Measurements from ENCODE around the gene LRGUK.

The LRGUK gene

DNA sequence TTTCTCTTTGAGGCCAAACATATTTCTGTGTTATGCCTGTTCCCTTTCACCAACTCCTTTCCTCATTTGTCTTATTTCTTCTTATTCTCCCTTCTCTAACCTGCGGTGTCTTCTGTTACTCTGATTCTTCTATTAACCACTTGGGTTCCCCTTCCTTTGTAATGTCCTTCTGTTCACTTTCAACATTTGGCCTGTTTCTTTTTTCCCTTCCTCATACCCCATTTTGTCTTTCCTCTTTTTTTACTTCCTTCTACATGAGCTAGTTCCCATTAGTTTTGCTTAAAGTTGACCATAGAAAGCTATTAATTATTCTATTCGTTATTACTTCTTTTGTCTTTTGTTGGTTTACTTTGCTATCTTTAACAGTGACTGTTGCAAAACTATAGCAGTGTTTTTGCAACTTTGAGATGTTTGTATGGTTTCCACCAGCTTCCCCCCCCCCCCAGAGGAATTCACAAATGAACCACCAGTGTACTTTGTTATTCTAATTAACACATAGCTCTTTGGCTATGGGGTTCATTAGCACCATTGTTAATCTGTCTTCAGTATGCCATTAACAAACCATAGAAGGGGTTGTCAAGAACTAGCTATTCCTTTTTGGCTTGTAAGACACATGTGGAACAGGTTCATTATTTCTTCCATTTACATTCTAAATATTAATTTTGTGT lies 2.9 kb downstream of the LRGUK start:
- DNase-seq: no peak

DNA sequence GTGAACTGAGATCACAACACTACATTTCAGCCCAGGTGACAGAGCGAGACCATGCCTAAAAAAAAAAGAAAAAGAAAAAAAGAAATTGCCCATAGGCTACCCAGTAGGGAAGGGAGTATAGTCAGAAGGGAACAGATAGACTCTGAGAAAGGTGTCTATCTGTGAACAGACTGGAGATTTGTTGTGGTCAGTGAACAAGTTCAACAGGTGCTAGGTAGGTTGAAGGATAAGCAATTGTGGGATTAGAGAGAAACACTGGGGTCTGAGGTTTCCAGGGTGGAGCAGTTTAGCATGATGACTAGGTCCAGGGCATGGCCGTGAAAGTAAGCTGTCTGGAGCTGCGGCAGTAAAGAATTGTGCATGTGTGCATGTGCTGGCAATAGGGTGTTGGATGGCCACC lies 6.9 kb downstream of the LRGUK start:
- no peak for DNase-seq

DNA sequence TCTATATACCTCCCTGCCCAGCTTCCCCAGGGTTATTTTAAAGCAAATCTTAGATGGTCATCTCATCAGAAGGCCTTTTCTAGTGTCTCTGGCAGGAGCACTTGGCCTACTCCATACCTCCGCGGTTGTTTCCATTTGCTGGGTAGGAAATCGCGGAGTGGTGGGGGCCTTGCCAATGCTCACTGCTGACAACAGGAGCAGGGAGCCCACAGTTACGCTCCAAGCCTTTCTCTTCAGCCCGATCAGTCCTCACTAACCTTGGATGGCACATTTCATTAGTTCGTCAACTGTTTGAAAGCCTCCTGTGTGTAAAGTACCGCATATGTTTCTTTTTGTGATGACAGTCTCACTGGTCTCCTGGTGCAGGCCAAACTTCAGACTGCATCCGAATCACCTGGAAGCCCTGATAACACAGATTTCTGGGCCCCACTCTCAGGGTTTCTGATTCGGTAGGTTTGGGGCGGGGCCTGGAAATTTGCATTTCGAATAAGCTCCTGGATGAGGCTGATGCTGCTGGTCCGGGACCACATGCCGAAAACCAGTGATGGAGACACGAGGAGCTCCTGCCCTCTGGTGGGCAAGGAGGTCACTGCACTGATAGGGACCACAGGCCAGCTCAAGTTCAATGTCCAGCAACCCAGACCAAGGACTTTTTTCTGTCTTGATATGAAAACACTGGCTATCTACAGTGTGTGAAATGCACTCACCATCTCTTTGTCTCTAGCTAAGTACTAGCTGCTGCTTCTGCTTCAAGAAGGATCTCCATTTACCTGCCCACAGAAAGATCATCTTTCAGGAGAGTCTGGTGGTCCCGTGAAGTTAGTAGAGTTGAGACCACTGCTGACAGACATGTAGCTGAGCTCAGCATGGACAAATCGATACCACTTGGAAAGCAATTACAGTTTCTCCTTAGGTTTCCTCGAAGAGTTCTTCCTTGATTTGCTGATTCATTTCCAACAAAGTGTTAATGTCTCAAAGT lies 14.0 kb downstream of the LRGUK start:
- DNase-seq: no peak

DNA sequence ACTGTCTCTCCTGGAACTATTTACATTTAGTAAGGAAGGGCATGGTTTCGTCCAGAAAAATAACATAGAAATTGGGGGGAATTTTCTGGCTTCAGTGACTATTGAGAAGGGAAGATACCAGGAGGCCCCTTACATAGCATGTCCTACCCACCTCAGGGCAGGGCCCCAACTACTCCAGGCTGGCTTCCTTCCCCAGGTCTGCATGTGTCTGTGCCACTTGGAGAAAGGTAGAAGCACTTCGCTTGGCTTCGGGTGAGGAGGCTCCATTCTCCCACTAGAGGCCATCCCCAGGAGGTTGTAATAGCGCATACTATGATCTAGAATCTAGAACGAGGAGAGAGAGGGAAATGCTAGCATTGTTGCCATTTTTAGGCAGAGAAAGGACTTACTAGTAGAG lies 14.7 kb downstream of the LRGUK start:
- no peak for DNase-seq

DNA sequence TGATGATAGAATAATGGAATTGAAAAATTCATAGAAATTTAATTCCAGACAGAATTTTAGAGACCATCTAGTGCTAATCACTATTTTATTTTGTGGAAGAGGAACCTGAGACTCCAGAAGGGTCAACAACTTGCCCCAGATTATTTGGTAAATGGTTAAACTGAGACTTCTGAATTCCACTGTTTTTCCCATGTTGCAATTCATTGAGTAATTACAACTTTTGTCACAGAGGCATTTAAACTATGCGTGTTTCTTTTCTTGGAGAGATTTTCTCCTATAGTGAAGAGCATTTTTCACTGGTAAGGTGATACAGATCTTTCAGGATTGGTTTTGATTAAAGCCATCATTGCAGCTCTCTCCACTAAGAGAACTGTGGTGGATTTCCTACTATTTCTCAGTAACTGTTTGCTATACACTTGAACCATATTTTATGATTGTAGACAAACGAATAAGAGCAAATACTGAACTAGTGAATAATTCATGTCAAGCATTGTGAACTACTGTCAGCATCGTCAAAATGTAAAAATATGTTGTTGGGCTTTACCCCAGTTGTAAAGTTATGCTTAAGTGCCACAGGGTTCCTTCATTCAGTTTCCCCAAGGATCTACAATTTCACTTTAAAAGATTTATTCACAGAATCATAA lies 26.5 kb downstream of the LRGUK start:
- DNase-seq: no peak

DNA sequence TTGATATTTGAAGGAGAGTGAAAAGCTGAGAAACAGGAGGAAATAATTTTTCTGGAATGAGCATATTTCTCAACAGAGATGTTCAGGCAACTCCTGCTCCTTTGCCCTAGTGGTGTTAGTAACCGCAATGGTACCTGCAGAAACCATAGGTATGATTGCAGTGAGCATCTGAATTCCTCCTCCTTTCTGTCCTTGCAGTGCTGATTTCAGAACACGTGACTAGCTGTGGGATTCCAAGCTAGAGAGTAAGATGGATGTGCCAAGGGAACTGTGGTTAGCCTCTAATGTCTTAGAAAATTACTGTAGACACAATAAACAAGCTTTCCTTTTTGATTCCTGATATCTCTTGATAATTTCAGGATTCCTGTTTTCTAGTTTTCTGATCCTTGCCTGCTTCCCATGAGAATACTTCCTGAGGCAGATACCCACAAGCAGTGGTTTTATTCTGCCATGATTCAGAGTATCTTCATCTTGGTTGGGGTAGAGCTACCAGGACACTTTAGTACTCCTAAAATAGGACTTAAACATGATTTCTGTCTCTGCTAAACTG lies 27.5 kb downstream of the LRGUK start:
- DNase-seq: no peak

DNA sequence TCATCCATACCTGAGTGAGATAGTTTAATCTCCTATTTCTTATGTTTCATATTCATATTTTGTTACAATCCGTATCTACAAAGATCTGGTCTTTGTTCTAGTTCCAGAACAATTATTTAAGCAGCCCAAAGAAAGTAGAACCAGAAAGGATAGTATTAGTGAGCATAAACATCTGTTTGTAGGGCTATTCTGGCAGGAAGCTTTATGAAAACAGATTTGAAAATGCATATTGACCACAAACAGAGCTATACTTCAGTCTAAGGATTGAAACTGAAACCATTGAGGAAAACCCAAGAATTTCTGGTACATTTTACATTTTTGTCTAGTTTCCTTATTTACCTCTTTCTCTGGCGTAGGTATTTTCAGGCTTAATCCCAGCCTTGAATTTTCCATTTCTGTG lies 28.1 kb downstream of the LRGUK start:
- DNase-seq: no peak

DNA sequence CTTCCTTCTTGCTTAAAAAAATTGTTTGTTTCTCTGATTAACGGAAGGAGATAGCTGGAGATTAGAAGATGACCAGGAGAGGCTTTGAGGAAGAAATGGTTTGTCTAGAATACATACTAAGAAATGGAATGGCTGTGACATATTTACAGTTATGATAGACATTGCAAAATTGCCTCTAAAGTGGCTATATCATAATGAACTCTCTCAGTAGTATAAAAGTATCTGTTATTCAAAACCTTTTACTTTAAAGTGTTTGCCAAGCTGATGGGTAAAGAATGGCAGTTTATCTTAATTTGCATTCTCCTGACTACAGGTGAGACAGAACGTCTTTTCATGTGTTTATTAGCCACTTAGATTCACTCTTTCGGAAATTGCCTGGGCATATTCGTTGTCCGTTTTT lies 28.7 kb downstream of the LRGUK start:
- DNase-seq: no peak

DNA sequence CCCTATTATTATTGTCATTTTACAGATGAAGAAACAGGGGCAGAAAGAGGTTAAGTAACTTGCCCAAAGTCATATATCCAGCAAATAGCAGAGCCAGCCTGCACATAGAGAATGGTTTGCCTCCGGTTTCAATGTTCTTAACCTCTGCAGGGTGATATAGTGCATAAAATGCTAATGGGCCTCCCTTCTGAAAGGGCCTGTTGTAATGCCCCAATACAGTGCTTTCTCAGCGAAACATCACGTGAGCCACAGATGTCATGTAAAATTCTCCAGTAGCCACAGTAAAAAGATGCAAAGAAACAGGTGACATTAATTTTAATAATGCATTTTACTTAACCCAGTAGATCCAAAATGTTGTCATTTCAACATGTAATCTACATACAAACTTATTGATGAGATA lies 38.1 kb downstream of the LRGUK start:
- DNase-seq: no peak

DNA sequence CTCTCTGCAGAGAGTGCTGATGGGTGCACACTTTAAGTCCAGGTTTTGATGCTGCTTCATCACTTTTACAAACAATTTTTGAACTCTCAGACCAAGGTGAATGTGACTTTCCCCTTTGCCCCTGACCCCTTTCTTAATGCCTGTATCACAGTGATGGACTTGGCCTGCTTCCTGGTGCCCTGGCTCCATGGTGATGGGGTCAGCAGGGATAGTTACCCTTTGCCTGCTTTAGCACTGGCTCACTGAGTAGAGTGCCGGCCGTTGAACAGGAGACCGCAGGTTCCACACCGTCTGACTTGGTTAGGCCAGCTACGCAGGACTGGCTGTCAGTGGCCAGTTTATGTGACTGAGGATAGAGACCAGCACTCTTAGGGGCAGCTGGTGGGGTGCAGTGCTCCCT lies 40.1 kb downstream of the LRGUK start:
- DNase-seq: no peak

DNA sequence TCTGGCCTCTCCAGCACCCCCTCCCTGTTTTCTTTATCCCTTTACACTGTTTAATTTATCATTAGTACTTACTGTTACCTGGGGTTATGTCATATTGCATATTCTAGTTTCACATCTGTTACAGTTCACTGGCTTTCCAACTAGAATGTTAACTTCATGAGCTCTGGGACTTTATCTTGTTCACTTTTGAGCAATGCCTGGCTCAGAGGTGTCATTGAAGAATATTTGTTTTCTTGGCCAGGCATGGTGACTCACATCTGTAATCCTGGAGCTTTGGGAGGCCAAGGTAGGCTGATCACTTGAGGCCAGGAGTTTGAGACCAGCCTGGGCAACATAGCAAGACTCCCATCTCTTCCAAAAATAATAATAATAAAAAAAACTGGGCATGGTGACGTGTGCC lies 40.7 kb downstream of the LRGUK start:
- DNase-seq: no peak

DNA sequence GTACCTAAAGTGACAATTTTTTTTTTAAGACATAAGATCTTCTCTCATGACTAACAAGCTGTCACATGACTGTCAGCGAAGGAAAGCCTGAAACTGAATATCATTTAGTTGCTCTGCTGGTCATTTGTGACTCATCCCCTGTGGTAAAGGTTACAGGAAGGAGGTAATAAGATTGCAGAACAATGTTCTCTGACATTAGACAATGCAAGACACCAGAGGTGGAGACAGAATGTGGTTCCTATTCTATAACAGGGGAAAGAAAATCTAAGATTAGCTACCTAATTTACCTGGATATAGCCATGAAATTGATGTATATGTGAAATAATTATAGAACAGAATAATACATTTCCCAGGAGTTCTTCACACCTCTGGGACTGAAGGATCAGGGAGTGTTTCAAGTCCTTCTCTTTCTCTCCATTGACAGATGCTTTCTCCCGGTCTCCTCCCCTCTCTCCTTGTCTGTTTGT lies 47.7 kb downstream of the LRGUK start:
- DNase-seq: peak; percentile 2

DNA sequence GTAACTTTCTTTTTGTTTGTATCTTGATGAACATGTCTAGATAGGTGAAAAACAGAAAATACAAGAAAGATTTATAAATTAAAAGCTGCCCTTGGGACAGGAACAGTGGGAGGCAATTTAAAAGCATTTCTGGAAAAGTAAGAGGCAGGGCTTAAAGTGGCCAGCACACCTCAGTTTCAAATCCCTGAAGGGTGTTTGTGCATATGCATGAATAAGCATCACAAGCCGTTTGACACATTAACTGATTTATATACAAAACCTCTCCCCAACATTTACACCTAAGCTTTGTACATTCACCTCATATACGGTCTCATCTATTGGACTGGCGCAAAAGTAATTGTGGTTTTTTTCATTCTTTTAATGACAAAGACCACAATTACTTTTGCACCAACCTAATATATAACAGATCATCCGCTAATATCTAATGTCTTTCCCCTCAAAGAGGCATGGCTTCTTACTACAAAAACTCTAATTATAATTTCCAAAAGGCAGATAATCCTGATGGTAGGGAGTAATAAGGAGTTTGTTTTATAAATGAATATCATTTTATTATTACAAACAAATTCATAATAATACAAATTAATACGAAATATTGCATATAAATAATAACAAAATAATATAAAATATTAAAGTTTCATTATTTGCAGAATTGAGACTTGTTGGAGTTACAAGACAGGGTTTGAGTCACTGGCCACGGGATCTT lies 48.3 kb downstream of the LRGUK start:
- no peak for DNase-seq

DNA sequence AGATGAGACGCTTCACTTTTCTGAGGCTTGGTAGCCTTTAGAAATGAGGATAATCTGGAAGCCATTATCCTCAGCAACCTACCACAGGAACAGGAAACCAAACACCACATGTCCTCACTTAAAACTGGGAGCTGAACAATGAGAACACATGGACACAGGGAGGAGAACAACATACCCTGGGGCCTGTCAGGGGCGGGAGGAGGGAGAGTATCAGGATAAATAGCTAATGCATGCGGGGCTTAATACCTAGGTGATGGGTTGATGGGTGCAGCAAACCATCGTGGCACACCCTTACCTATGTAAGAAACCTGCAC lies 48.9 kb downstream of the LRGUK start:
- no peak for DNase-seq

DNA sequence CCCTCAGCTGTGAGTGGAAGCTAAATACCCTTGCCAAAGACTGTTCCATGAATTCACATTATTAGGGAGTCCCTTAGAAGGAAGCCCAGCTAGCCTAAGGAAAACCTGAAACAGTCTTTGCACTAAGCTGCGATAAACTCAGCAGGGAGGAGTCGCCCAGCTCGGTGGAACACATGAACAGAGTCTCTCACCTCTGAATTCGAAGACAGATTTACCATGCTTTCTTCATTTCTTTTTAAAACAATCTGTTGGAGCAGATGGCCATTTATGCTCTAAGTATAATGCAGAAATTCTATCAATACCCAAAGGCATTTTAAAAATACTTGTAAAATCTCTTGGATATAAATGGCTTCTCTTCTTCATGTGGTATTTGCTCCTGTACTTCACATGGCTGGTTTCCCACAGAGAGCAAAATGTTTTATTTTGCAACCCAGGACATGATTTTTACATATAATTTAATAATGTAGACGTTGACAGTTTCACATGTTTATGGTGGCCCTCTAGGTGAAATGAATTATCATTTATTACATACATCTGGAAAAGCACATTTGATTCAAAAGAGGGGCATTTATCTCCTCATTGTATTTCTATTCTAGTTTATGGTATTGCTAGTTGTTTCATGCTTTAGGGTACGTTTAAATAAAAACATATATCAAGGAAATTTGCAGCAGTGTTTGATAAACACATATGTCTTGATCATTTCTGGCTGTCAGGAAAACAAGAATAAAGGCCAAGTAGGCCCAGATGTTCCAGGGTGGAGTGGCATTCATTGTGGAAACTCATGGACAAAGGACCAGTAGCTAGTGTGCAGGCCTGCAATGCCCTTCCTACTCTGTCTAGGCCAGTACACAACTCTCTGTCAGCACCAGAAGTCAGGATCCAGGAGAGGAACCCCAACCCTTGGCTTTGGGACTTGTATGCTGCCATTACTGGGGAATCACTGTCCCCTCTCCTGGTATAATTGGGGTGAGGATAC lies 52.2 kb downstream of the LRGUK start:
- no peak for DNase-seq

DNA sequence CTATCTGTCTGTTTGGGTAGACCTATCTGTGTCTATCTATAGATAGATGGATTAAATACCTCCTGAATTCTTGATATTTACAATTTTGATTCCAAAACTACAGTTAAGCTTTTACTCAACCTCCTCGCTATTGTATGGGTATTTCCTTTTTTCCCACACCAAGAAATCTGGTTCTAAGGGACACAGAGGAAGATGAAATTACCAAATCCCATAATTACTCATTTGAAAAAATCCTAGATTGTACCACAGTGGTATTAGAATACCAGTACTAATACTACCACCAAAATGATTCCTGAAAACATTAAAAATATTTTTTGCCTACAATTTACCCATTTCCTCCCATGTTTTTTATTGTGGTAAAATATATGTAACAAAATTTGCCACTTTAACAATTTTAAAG lies 53.2 kb downstream of the LRGUK start:
- DNase-seq: no peak

DNA sequence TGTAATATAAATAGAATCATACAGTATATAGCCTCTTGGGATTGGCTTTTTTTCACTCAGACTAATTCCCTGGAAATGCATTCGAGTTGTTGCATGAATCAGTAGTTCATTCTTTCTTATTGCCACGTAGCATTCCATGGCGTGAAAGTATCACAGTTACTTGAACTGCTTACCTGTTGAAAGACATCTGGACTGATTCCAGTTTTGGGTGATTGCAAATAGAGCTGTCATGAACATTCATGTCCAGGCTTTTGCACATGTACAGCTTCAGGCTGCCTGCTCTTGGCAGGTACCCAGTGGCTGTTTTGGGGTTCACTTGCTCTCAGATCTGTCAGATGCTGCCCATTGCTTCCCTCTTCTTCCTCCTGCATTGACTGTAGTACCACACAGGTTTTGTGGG lies 54.9 kb downstream of the LRGUK start:
- DNase-seq: no peak

DNA sequence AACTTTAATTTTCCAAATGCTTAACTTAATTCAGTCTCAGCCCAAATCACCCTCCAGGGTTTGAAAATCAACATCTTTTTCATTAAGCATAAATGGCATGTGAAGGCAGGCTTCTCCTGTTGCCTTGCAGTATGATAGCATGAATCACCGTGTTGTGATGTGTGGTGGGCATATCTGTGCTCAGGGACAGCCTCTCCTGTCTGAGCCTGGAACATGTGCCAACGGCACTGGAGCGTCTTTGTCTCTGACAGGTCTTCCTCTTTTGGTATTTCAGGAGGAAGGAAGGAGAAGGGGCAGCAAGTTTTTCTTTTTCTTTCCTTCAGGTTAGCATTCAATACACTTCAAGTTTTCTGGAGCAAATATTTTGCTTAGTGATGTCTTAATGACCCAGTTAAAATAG lies 57.6 kb downstream of the LRGUK start:
- peak; percentile 12 for DNase-seq

DNA sequence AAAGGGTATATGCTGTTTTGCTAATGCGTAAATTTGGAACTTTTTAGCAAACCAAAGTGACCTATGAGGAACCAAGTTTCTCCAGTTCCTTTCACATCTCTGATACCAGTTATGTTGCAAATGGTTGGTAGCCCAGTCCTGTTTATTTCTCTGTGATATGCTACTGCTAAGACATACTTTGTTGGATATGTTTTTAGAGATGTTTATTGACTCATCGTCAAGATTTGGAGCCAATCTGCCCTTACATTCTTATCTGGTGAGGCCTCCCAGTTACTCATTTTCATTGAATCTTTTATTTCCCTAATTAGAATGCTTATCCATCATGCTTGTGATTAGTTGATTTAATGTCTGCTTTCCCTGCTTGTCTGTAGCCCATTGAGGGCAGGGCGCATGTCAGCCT lies 58.9 kb downstream of the LRGUK start:
- no peak for DNase-seq

DNA sequence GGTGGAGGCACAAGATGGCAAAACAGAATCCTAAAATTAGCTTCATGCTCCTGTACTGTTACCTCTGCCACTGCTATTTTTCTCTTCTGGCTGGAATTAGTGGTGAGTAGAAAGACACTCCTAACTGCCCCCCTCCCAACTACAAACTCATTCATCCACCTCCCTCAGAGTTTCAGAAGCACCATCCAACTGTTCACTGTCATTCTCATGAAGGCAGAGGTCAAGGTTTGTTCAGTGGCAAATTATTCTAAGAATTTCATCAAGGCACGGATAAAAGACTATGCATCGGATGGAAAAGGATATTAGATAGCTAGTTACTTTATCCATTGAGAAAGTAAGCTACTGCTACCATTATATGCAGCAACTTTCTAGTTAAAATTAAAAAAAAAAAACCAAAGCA lies 59.7 kb downstream of the LRGUK start:
- DNase-seq: no peak

DNA sequence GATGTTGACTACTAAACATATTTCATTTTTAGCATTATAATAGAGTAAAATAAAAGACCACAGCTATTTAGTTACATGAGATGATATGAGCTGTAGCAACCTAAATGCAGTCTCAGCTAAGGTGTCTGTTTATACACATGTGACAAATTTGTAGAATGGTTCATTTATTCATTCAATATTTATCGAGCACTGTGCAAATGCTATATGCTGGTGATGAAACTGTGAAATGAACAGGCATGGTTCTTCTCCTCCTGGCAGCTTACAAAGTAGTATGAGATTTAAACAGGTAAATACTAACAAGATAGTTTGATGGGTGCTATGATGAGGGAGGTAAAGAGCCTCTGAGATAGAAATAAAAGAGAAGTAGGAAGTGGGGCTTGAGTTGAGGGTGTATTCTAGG lies 60.8 kb downstream of the LRGUK start:
- DNase-seq: no peak

DNA sequence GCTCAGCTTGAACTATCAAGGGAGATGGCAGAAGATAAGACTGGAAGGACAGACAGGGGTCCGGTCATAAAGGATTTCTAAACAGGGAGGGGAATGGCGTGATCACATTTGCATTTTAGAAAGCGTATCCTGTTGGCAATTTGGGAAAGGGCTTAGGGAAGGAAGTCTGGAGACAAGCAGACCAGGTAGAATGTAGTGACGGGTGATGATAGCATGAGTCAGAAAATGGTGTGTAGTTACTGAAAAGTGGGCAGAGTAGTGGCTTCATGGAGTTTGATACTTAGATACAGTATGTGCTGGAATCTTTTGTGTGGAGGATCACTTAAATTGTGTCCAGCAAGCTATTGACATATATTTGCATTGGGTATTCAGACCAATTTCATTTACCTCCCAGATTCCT lies 61.2 kb downstream of the LRGUK start:
- no peak for DNase-seq

Data from T1000 (cell line).